Neural progenitor cell (in vitro differentiated cells): ENCODE measurements around the gene CYGB. TPM values are rescaled to one million over a fixed set of nuclear protein-coding genes. Genes with fewer than 3 reads are reported as not detected.
A peak's percentile ranks its signal among the peaks of the same experiment; 100 is the strongest.

Experiments
- DNase-seq: peaks from one replicate; pipeline ENCODE4 v3.0.0-alpha.2; 2016; ENCODE audit warnings: low spot score
- H2AFZ ChIP-seq: fragments of 200-600 bp; sonication (generic); replicated peaks from 2 replicates; pipeline ENCODE4 v1.6.1; 2016; ENCODE audit warnings: antibody characterized with exemption
- H3F3A ChIP-seq: fragments of 200-600 bp; sonication (generic); 2 replicates; pipeline ENCODE4 v1.6.1; 2016; ENCODE audit warnings: antibody characterized with exemption, low read depth
- H3K27ac ChIP-seq: fragments of 200-600 bp; sonication (generic); 2 replicates; pipeline ENCODE4 v1.5.1; 2016; ENCODE audit warnings: mild to moderate bottlenecking
- H3K27me3 ChIP-seq: fragments of 200-600 bp; sonication (generic); 2 replicates; pipeline ENCODE4 v1.6.1; 2016; ENCODE audit warnings: mild to moderate bottlenecking, moderate library complexity
- H3K36me3 ChIP-seq: fragments of 200-600 bp; sonication (generic); 2 replicates; pipeline ENCODE4 v1.5.1; 2016
- H3K4me1 ChIP-seq: fragments of 200-600 bp; sonication (generic); 2 replicates; pipeline ENCODE4 v1.6.1; 2016; ENCODE audit warnings: mixed run types
- H3K4me2 ChIP-seq: fragments of 200-600 bp; sonication (generic); 2 replicates; pipeline ENCODE4 v1.6.1; 2016
- H3K4me3 ChIP-seq: fragments of 200-600 bp; sonication (generic); 2 replicates; pipeline ENCODE4 v1.5.1; 2016
- H3K79me2 ChIP-seq: fragments of 200-600 bp; sonication (generic); 2 replicates; pipeline ENCODE4 v1.6.1; 2016; ENCODE audit warnings: low read depth
- H3K9ac ChIP-seq: fragments of 200-600 bp; sonication (generic); 2 replicates; pipeline ENCODE4 v1.6.1; 2016
- H3K9me3 ChIP-seq: fragments of 200-600 bp; sonication (generic); 2 replicates; pipeline ENCODE4 v1.5.1; 2016; ENCODE audit warnings: low read depth
- H4K20me1 ChIP-seq: fragments of 200-600 bp; sonication (generic); 2 replicates; pipeline ENCODE4 v1.6.1; 2016; ENCODE audit warnings: low read depth
- H3K27ac Mint-ChIP-seq: 3 replicates; pipeline ENCODE4 v1.8.0; 2021; ENCODE audit warnings: mixed read lengths
- H3K27me3 Mint-ChIP-seq: 2 replicates; pipeline ENCODE4 v1.8.0; 2022; ENCODE audit warnings: low read depth, mild to moderate bottlenecking, inconsistent platforms, moderate library complexity, mixed read lengths; ENCODE audit not compliant: insufficient read depth
- H3K36me3 Mint-ChIP-seq: 3 replicates; pipeline ENCODE4 v1.8.0; 2021; ENCODE audit warnings: mixed read lengths
- H3K4me1 Mint-ChIP-seq: 3 replicates; pipeline ENCODE4 v1.8.0; 2021; ENCODE audit warnings: mixed read lengths
- H3K4me3 Mint-ChIP-seq: 3 replicates; pipeline ENCODE4 v1.8.0; 2021; ENCODE audit warnings: mild to moderate bottlenecking, moderate library complexity, mixed read lengths
- H3K9me3 Mint-ChIP-seq: 3 replicates; pipeline ENCODE4 v1.8.0; 2020; ENCODE audit warnings: mixed read lengths
- EZH2 ChIP-seq: fragments of 200-600 bp; sonication (generic); IDR thresholded peaks from 2 replicates; pipeline ENCODE4 v1.6.1; 2017; ENCODE audit warnings: antibody characterized with exemption, mild to moderate bottlenecking, moderate library complexity
- EZH2phosphoT487 ChIP-seq: fragments of 200-600 bp; sonication (generic); IDR thresholded peaks from 2 replicates; pipeline ENCODE4 v1.6.1; 2017; ENCODE audit warnings: antibody characterized with exemption
- total RNA-seq: library from RNA; depleted of rRNA; stranded (reverse); fragments of >200 nt; gene quantifications from 2 replicates; pipeline ENCODE4 v1.2.3, GENCODE V29; 2015; ENCODE audit warnings: low replicate concordance
- TF ChIP-seq, protein P1 (sequence below): fragments of 200-600 bp; sonication (generic); IDR thresholded peaks from 2 replicates; pipeline ENCODE4 v1.5.1; 2017; ENCODE audit warnings: antibody characterized with exemption, mild to moderate bottlenecking

CYGB gene
- total RNA-seq, 1 donor from 2014 or later: not detected

GRCh38 chr17:76530095-76530723 lies 7.3 kb downstream of the CYGB start:
- H3F3A ChIP-seq: no peaks in the 10 kb centered on the region
- Mint-ChIP-seq H3K27ac (peak overlapping the region; percentile 95), H3K27me3 (peaks cover 13% of the 10 kb centered on the region), H3K4me1 (peaks cover 38% of the 10 kb centered on the region), H3K36me3 (no peaks in the 10 kb centered on the region), H3K4me3 (no peak overlapping the region), H3K9me3 (no peaks in the 10 kb centered on the region)
- H3K4me1 ChIP-seq: peaks cover 9% of the 10 kb centered on the region
- H3K27ac ChIP-seq: no peak overlapping the region
- H3K27me3 ChIP-seq: peaks cover 9% of the 10 kb centered on the region
- no peak for DNase-seq
- no peak overlapping the region for H3K4me2 ChIP-seq
- peak overlapping the region; percentile 28 for H2AFZ ChIP-seq
- H3K4me3 ChIP-seq: no peak overlapping the region
- no peaks in the 10 kb centered on the region for H3K9me3 ChIP-seq
- no peak overlapping the region for H3K9ac ChIP-seq
- no peaks in the 10 kb centered on the region for H4K20me1 ChIP-seq
- TF ChIP-seq EZH2phosphoT487 (no peak), EZH2 (no peak)
- TF ChIP-seq, protein P1, sequence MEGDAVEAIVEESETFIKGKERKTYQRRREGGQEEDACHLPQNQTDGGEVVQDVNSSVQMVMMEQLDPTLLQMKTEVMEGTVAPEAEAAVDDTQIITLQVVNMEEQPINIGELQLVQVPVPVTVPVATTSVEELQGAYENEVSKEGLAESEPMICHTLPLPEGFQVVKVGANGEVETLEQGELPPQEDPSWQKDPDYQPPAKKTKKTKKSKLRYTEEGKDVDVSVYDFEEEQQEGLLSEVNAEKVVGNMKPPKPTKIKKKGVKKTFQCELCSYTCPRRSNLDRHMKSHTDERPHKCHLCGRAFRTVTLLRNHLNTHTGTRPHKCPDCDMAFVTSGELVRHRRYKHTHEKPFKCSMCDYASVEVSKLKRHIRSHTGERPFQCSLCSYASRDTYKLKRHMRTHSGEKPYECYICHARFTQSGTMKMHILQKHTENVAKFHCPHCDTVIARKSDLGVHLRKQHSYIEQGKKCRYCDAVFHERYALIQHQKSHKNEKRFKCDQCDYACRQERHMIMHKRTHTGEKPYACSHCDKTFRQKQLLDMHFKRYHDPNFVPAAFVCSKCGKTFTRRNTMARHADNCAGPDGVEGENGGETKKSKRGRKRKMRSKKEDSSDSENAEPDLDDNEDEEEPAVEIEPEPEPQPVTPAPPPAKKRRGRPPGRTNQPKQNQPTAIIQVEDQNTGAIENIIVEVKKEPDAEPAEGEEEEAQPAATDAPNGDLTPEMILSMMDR: no peak
- H3K36me3 ChIP-seq: no peaks in the 10 kb centered on the region
- no peaks in the 10 kb centered on the region for H3K79me2 ChIP-seq

DNA sequence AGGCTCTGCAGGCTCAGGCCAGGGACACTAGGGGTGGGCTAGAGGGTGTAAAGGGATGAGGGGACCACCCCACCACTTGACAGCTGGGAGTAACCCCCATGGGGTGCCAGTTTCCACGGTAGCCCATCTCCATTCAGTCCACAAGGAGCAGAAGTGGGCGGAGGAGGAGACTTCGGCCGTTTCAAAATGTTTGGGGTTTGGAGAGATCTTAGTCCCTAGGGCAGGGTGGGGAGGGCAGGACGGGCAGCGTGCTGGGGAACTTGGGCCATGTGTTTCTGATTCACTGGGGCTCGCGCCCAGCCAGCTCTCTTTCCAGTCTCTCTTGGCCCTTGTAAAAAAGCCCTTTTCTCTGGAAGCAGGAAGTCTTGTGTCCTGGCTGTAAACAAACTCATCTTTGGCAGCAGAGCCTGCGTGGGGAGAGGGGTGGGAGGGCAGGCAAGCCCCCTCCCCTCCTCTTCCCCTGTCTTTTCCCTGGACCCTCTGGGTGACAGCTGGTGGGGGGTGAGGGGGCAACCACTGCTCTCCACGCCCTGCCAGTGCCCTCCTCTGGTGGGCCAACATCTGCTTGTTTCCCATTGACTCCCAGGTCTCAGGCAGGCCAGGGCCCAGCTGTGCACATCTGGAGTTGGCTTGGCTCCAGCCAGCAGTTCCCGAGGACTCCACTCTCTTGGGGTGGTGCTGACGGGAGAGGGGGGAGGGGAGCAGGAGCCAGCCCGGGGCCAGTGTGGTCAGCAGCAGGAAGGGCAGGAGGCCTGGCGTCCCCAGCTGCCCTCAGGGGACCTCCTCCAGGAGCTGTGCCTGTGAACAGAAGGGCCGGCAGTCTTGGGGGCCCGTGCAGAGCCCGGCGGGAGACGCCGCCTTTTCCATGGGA lies 8.1 kb downstream of the CYGB start:
- no peaks in the 10 kb centered on the region for H3K9me3 ChIP-seq
- H3K27me3 Mint-ChIP-seq: peaks cover 17% of the 10 kb centered on the region
- H3F3A ChIP-seq: peaks cover 4% of the 10 kb centered on the region
- H3K27me3 ChIP-seq: peaks cover 2% of the 10 kb centered on the region
- no peaks in the 10 kb centered on the region for H3K36me3 Mint-ChIP-seq
- H3K4me1 Mint-ChIP-seq: peaks cover 37% of the 10 kb centered on the region
- no peak overlapping the region for H3K4me3 Mint-ChIP-seq
- peak overlapping the region; percentile 28 for H2AFZ ChIP-seq
- no peak overlapping the region for H3K4me2 ChIP-seq
- DNase-seq: peak; percentile 55
- TF ChIP-seq, protein P1: no peak
- TF ChIP-seq EZH2 (no peak), EZH2phosphoT487 (no peak)
- H3K9me3 Mint-ChIP-seq: no peaks in the 10 kb centered on the region
- H3K4me3 ChIP-seq: no peak overlapping the region
- H3K9ac ChIP-seq: no peak overlapping the region
- H3K27ac Mint-ChIP-seq: no peak overlapping the region
- H3K36me3 ChIP-seq: no peaks in the 10 kb centered on the region
- H3K79me2 ChIP-seq: no peaks in the 10 kb centered on the region
- no peak overlapping the region for H3K27ac ChIP-seq
- peaks cover 9% of the 10 kb centered on the region for H3K4me1 ChIP-seq
- H4K20me1 ChIP-seq: no peaks in the 10 kb centered on the region

GRCh38 chr17:76528528-76529223 lies 8.8 kb downstream of the CYGB start:
- Histone ChIP-seq H3K9me3 (no peaks in the 10 kb centered on the region), H2AFZ (no peak overlapping the region), H3K27me3 (peaks cover 4% of the 10 kb centered on the region), H3K36me3 (no peaks in the 10 kb centered on the region), H3K79me2 (no peaks in the 10 kb centered on the region), H3K4me3 (no peak overlapping the region), H4K20me1 (no peaks in the 10 kb centered on the region), H3K4me1 (peaks cover 9% of the 10 kb centered on the region), H3K4me2 (no peak overlapping the region), H3K9ac (no peak overlapping the region), H3F3A (peaks cover 4% of the 10 kb centered on the region), H3K27ac (no peak overlapping the region)
- DNase-seq: no peak
- Mint-ChIP-seq H3K36me3 (no peaks in the 10 kb centered on the region), H3K9me3 (no peaks in the 10 kb centered on the region), H3K4me1 (peaks cover 37% of the 10 kb centered on the region), H3K27ac (no peak overlapping the region), H3K4me3 (no peak overlapping the region), H3K27me3 (peaks cover 17% of the 10 kb centered on the region)
- TF ChIP-seq EZH2phosphoT487 (no peak), EZH2 (no peak)
- TF ChIP-seq, protein P1: no peak
